NCI-H1694 treated with DMSO at 0.1 percent for 48 hours (cell line): ENCODE results near the gene YBX2.

Experiments
- DNase-seq: peaks from one replicate; lab custom pipeline; 2025; lab: John Stamatoyannopoulos, UW

Gene YBX2

GRCh38 chr17:7296189-7296861 lies 1.9 kb upstream of the YBX2 start:
- DNase-seq, result peak; percentile 30

DNA sequence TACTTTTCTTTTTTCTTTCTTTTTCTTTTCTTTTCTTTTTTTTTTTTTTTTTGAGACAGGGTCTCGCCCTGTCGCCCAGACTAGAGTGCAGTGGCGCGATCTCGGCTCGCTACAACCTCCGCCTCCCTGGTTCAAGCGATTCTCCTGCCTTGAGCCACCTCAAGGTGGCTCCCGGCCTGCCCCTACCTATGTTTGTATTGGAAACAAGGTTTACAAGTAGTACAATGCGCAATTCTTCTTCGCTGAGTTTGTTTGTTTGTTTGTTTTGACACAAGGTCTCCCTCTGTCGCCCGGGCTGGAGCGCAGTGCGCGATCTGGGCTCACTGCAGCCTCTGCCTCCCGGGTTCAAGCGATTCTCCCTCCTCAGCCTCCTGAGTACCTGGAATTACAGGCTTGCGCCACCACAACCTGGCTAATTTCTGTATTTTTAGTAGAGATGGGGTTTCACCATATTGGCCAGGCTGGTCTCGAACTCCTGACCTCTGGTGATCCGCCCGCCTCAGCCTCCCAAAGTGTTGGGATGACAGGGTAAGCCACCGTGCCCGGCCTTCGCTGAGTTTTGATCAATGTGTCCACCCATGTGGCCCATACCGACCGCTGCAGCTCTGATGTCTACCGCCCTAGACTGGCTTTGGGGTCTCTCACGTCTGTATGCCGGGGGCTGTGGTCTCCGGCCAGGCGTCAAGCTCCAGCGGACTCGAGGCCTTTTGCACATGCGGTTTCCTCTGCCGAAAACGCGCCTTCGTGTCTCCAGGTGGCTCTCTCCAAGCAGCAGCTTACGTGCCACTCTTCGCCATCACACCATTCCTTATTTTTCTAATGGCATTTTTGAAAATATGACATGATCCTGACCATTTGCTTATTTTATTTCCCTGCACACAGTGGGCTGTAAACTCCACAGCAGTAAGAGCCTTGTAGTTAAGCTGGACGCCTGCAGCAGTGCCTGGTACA lies 1.1 kb upstream of the YBX2 start:
- no peak for DNase-seq

- no peak for DNase-seq
Measured at GRCh38 chr17:7293816-7294613, 424 bp downstream of the YBX2 start.

DNA sequence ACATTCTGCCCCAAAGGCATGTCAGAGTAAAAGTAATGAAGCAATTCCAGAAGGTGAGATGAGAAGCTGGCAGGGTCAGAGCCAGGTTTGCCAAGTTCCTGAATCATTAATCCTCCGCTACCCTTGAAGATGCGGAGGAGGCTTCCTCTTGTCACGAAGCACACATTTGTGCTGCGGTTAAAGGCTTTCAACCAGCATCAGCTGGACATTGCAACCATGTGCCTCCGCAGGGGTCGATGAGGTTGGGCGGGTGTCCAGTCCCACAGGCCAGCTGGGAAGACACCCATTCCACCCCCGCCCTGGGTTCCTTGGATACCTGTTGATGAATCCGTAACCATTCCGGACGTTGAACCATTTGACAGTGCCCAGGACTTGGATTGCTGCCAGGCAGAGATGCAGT lies 1.3 kb downstream of the YBX2 start:
- no peak for DNase-seq

- DNase-seq, result no peak
Measured at GRCh38 chr17:7292729-7293128, 1.7 kb downstream of the YBX2 start.

DNA sequence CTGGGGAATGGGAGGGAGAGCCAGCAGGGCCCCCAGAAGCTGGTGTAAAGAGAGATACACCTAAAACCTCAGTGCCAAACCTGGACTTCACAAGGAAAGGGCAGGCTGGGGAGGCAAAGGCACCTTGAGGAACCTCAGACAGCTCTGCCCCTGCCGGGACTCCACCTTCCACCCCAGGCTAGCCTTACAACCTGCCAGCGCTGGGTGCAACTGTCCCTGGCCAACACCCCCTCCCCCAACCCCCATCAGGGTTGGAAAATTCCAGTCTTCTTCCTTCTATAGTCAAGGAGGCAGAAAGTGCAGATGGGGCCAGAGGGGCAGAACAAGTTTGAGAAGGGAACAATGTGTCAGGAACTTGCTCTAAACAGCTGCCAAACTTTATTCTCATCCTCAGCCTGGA lies 2.2 kb downstream of the YBX2 start:
- DNase-seq, result no peak

- no peak for DNase-seq
Measured at GRCh38 chr17:7290685-7291084, 3.8 kb downstream of the YBX2 start.

- DNase-seq, result no peak
Measured at GRCh38 chr17:7290166-7290565, 4.3 kb downstream of the YBX2 start.

DNA sequence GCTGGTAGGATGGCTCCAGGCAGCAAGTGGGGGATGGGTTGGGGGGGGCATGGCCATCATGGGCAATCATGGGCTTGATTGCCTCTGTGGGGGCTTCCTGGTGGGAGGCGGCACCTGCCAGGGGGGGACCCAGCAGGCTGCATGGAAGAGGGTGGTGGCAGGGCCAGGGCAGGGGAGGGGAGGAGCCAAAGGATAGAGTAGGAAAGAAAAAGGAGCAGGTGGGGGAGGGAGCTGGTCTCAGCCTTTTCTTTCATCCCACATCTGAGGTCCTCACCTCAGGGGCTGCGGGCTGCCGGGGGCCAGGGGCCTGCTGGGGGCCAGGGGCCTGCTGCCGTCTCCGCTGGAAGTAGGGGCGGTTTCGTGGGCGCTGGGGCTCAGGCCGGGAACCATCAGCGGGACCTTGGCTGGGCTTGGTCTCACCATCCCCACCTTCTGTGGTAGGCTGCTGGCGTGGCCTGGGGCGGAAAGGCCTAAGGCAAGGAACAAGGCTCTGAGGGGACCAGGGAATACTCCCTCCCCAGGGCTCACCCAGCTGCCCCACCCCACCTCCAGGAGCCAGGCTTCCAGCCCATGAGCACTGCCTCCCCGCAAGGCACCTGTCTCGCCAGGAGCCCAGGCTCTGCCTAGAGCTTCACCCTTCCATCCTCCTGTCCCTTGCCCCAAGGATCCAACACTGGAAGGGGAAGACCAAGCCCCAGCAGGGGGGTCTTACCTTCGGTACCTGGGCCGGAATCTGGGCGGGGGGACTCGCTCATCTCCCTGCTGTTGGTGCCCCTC lies 5.0 kb downstream of the YBX2 start:
- DNase-seq, result no peak

GRCh38 chr17:7285679-7286078 lies 8.8 kb downstream of the YBX2 start:
- no peak for DNase-seq

- DNase-seq, result no peak
Measured at GRCh38 chr17:7284911-7285310, 9.5 kb downstream of the YBX2 start.

- no peak for DNase-seq
Measured at GRCh38 chr17:7283471-7284216, 10.8 kb downstream of the YBX2 start.

DNA sequence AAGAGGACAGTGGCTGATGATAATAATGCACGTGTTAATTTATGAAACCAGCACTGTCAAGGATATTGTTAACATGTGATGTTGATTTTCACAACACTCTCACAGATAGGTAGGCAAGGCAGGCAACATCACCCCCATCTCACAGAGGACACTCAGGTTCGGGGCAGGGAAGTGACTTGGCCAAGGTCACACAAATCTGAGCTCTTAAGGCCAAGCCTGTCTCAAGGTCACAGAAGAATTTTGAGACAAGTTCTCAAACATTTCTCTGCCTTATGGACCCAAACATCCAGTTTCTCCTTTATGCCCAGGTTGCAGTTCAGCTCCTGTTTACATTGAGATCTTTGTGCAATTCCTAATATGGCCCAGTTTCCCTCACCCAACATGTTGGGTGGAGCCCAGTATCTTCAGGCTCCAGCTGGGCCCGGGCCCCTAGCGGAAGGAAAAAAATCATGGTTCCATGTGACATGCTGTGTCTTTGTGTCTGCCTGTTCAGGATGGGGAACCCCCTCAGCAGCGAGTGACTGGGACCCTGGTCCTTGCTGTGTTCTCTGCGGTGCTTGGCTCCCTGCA lies 11.6 kb downstream of the YBX2 start:
- DNase-seq, result no peak

- no peak for DNase-seq
Measured at GRCh38 chr17:7281953-7282751, 12.3 kb downstream of the YBX2 start.

DNA sequence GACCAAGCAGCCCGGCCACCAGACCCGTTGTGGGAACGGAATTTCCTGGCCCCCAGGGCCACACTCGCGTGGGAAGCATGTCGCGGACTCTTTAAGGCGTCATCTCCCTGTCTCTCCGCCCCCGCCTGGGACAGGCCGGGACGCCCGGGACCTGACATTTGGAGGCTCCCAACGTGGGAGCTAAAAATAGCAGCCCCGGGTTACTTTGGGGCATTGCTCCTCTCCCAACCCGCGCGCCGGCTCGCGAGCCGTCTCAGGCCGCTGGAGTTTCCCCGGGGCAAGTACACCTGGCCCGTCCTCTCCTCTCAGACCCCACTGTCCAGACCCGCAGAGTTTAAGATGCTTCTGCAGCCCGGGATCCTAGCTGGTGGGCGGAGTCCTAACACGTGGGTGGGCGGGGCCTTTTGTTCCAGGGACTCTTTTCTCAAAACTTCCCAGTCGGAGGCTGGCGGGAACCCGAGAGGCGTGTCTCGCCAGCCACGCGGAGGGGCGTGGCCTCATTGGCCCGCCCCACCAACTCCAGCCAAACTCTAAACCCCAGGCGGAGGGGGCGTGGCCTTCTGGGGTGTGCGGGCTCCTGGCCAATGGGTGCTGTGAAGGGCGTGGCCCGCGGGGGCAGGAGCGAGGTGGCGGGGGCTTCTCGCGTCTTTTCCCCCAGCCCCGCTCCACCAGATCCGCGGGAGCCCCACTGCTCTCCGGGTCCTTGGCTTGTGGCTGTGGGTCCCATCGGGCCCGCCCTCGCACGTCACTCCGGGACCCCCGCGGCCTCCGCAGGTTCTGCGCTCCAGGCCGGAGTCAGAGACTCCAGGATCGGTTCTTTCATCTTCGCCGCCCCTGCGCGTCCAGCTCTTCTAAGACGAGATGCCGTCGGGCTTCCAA lies 13.1 kb downstream of the YBX2 start, which contains the start of gene SLC2A4:
SLC2A4 (plus strand) TSS at position 645 of the 879 bp plus-strand sequence; CDS start at position 862, 217 bp downstream.
- DNase-seq, result peak; percentile 48

- DNase-seq, result peak; percentile 83
Measured at GRCh38 chr17:7280519-7281073, 13.8 kb downstream of the YBX2 start.

- no peak for DNase-seq
Measured at GRCh38 chr17:7279448-7279847, 15.0 kb downstream of the YBX2 start.

DNA sequence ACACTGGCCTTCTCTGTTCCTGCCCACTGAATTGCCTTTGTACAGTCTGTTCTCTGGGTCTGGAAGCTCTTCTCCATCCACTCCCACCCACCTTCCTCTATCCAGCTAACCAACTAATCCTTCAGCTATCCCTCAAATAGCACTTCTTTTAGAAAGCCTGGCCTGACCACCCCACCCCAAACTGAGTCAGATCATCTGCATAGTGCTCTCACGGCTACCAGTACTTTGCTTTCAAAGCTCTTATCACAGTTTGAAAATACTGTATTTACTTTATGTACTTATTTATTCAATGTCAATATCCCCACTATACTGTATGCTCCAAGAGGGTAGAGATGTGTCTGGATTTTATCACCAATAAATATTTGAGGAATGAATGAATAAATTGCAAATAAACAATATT lies 27.7 kb downstream of the YBX2 start:
- no peak for DNase-seq

DNA sequence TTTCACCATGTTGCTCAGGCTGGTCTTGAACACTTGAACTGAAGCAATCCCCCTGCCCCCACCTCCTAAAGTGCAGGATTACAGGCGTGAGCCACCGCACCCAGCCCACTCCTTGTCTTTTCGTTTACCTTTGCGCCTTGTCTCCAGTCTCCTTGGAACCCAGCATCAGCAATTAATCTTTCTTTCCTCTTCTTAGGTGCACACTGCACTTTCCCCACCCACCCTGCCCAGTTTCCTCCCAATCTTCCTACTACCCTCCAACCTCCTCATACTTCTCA lies 30.7 kb downstream of the YBX2 start:
- DNase-seq, result no peak
